H1 (cell line): ENCODE measurements around the gene TENT5A. TPM values are rescaled to one million over a fixed set of nuclear protein-coding genes. Genes with fewer than 3 reads are reported as not detected.

Experiments used
- BCL11A ChIP-seq, 2 experiments: IDR thresholded peaks; one replicate each; pipeline ENCODE4 v1.6.1; 2011; ENCODE audit warnings: low read depth in 2 of 2, low read length in 2 of 2, mild to moderate bottlenecking in 2 of 2
- CHD7 ChIP-seq: fragments of 300-600 bp; sonication (generic); IDR thresholded peaks from 2 replicates; pipeline ENCODE4 v1.7.1; 2012; ENCODE audit warnings: low read length, moderate library complexity, mild to moderate bottlenecking, inconsistent platforms; ENCODE audit not compliant: insufficient replicate concordance
- GTF2F1 ChIP-seq: IDR thresholded peaks from 2 replicates; pipeline ENCODE4 v1.6.1; 2012; ENCODE audit warnings: low read depth, low read length, improper control_type of control experiment, borderline replicate concordance
- HDAC6 ChIP-seq: IDR thresholded peaks from one replicate; pipeline ENCODE4 v1.7.1; 2012; ENCODE audit warnings: low read depth, mild to moderate bottlenecking, inconsistent platforms, low read length, moderate library complexity
- POLR2AphosphoS5 ChIP-seq: IDR thresholded peaks from 2 replicates; pipeline ENCODE4 v1.6.1; 2011; ENCODE audit warnings: low read depth, low read length
- RNF2 ChIP-seq: fragments of 200-900, 300-1000 bp; sonication (generic); IDR thresholded peaks from 2 replicates; pipeline ENCODE4 v1.7.1; 2016; ENCODE audit warnings: borderline replicate concordance, low read depth, mild to moderate bottlenecking, antibody characterized with exemption, low read length; ENCODE audit not compliant: poor library complexity, severe bottlenecking; ENCODE audit errors: missing control alignments
- RXRA ChIP-seq: IDR thresholded peaks from 2 replicates; pipeline ENCODE4 v1.6.1; 2011; ENCODE audit warnings: low read depth, mild to moderate bottlenecking, low read length, moderate library complexity; ENCODE audit not compliant: insufficient read depth
- polyA plus RNA-seq, 7 experiments: library from polyadenylated mRNA; depleted of rRNA in 3 of 7; stranded (reverse) in 5 of 7; unstranded in 2 of 7; fragments of >200 nt in 5 of 7; fragments of 200-250 nt in 2 of 7; gene quantifications; 1 replicate in 5 of 7; 2 replicates in 1 of 7; 4 replicates in 1 of 7; pipeline versions ENCODE4 v1.2.1 to v1.2.3, GENCODE V29; 2011 to 2013; ENCODE audit warnings: missing spikeins in 2 of 7, mixed read lengths in 2 of 7
- total RNA-seq: library from RNA; stranded (reverse); fragmentation: NEBNext Ultra II Directional; extraction: Animal tissue kit (Norgen Biotek cat#: 25700); gene quantifications from 2 replicates; pipeline ENCODE4 v1.2.1, GENCODE V29; 2021

The TENT5A gene
- total and polyA plus RNA-seq, 2 of the 8 experiments (the other 6 are each of a cell fraction or from before 2014, with no cell fraction given): 0.91 to 2.9 TPM

- no peak for TF ChIP-seq RXRA
- no peak for TF ChIP-seq RNF2
- TF ChIP-seq GTF2F1: no peak
- no peak for TF ChIP-seq CHD7
- TF ChIP-seq BCL11A (IDR thresholded peaks at IDR 0.05; ENCODE audit: low read depth in 2 of 2, low read length in 2 of 2): no peak
- no peak for TF ChIP-seq HDAC6
- TF ChIP-seq POLR2AphosphoS5: no peak
These were observed 10.8 kb downstream of the TENT5A start (continued) for GRCh38 chr6:81741689-81742088.
